Activated B cell treated with CpG ODN at 0.5 μM for 24 hours (primary cell): ENCODE results near the gene MFSD2A. TPM values are rescaled to one million over a fixed set of nuclear protein-coding genes. Genes with fewer than 3 reads are reported as not detected.

Experiments
- ATAC-seq: fragments of 200-7000 bp; cut with Tn5 transposase; one replicate; pipeline ENCODE4 v1.10.0; 2021; ENCODE audit warnings: low read depth, mild to moderate bottlenecking, moderate library complexity
- CTCF ChIA-PET: fragments of 350-600 bp; sonication (Branson Sonifier 250); formaldehyde crosslinking; loops from one replicate; lab custom pipeline; 2021; ENCODE audit warnings: antibody characterized with exemption; lab: Charles Lee
- POLR2A ChIA-PET: fragments of 350-600 bp; sonication (Branson Sonifier 250); formaldehyde crosslinking; loops from one replicate; lab custom pipeline; 2021; ENCODE audit warnings: antibody characterized with exemption; lab: Charles Lee
- DNase-seq: peaks from one replicate; pipeline ENCODE4 v3.0.0; 2022
- H3K27ac Mint-ChIP-seq: one replicate; pipeline ENCODE4 v1.8.0; 2020; ENCODE audit warnings: mixed read lengths
- H3K27me3 Mint-ChIP-seq: one replicate; pipeline ENCODE4 v1.8.0; 2021; ENCODE audit warnings: mixed read lengths
- H3K36me3 Mint-ChIP-seq: one replicate; pipeline ENCODE4 v1.8.0; 2021; ENCODE audit warnings: low read depth, mixed read lengths
- H3K4me1 Mint-ChIP-seq: one replicate; pipeline ENCODE4 v1.8.0; 2021; ENCODE audit warnings: mixed read lengths
- H3K4me3 Mint-ChIP-seq: one replicate; pipeline ENCODE4 v1.8.0; 2020; ENCODE audit warnings: mild to moderate bottlenecking, mixed read lengths
- H3K9me3 Mint-ChIP-seq: one replicate; pipeline ENCODE4 v1.8.0; 2020; ENCODE audit warnings: mixed read lengths
- intact Hi-C: fragments of 100-400 bp; cut with micrococcal nuclease; formaldehyde crosslinking; loops from one replicate; pipeline ENCODE4 v1.15.1; 2024
- total RNA-seq: library from RNA; stranded (reverse); gene quantifications from 2 replicates; pipeline ENCODE4 v1.2.3, GENCODE V29; 2022
- TF ChIP-seq, protein P1 (sequence below): fragments of 200-600 bp; IDR thresholded peaks from one replicate; pipeline ENCODE4 v1.8.0; 2022; ENCODE audit warnings: antibody characterized with exemption, mild to moderate bottlenecking

The MFSD2A gene
- total RNA-seq, 1 donor from 2014 or later = 36.0 TPM

GRCh38 chr1:39946216-39946615, 8.7 kb upstream of the MFSD2A start:
- ChIA-PET POLR2A (no interaction called here), CTCF (no interaction called here)
- Mint-ChIP-seq H3K27ac (no peak overlapping the region), H3K27me3 (no peaks in the 10 kb centered on the region), H3K36me3 (no peaks in the 10 kb centered on the region), H3K9me3 (no peaks in the 10 kb centered on the region), H3K4me3 (no peak overlapping the region), H3K4me1 (peaks cover 12% of the 10 kb centered on the region)
- intact Hi-C loops = no loop called here
- ATAC-seq (no peak), DNase-seq (no peak)
- TF ChIP-seq, protein P1, sequence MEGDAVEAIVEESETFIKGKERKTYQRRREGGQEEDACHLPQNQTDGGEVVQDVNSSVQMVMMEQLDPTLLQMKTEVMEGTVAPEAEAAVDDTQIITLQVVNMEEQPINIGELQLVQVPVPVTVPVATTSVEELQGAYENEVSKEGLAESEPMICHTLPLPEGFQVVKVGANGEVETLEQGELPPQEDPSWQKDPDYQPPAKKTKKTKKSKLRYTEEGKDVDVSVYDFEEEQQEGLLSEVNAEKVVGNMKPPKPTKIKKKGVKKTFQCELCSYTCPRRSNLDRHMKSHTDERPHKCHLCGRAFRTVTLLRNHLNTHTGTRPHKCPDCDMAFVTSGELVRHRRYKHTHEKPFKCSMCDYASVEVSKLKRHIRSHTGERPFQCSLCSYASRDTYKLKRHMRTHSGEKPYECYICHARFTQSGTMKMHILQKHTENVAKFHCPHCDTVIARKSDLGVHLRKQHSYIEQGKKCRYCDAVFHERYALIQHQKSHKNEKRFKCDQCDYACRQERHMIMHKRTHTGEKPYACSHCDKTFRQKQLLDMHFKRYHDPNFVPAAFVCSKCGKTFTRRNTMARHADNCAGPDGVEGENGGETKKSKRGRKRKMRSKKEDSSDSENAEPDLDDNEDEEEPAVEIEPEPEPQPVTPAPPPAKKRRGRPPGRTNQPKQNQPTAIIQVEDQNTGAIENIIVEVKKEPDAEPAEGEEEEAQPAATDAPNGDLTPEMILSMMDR = no peak

DNA sequence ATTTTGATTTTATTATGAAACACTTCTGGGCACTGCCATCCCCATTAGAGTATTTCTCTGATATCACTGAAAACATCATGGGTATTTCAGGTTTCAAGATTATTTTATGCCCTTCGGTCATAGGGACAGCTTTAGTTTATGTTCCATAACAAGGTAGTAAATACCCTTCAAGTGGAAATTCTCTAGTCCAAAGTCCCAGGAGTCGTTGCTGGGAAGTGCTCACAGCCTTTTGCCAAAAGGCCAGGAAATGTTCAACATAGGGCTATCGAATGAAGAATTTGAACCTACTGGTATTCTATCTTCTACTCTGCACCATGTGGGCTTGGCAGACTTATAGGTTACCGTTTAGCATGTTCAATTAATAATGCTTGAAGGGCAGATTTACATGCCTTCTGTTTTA, 7.7 kb upstream of the MFSD2A start:
- intact Hi-C loops = no loop called here
- ATAC-seq (no peak), DNase-seq (no peak)
- Mint-ChIP-seq H3K4me3 (no peak overlapping the region), H3K4me1 (peaks cover 12% of the 10 kb centered on the region), H3K27ac (no peak overlapping the region), H3K27me3 (no peaks in the 10 kb centered on the region), H3K9me3 (no peaks in the 10 kb centered on the region), H3K36me3 (no peaks in the 10 kb centered on the region)
- CTCF ChIA-PET = interaction anchor here (0.7 to 0.9 kb wide), 2 partner anchors 27 to 131 kb away, joined by 3 read pairs; no protein-coding TSS in a partner anchor
- TF ChIP-seq, protein P1 = no peak
- POLR2A ChIA-PET = interaction anchor here (0.6 kb wide), 1 partner anchor 394 kb away, joined by 10 read pairs; no protein-coding TSS in a partner anchor

DNA sequence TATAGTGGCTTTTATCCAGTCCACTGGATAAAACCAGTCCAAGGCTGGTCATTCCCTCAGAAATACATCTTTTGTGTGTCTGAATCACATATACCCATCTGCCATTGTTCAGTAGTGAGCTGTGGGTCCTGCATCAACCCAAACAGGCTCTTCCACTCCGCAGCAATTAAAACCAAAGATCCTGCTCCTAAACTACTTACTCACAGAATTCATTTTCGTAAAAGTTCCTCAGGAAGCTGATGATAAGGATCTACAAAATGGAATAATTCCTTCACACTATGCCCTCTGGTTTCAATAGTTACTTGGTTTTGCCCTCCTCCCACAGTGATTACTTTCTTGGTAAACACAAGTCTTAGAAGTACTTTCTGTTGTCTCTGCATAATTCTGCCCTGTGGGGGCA, 5.1 kb upstream of the MFSD2A start:
- CTCF ChIA-PET = interaction anchor here (0.6 to 2.1 kb wide), 4 partner anchors 24 to 773 kb away, joined by 3 to 7 read pairs (median 5); no protein-coding TSS in a partner anchor
- H3K9me3 Mint-ChIP-seq = no peaks in the 10 kb centered on the region
- H3K4me3 Mint-ChIP-seq = no peak overlapping the region
- POLR2A ChIA-PET = interaction anchor here (0.6 kb wide), 1 partner anchor 52 kb away, joined by 3 read pairs; no protein-coding TSS in a partner anchor
- intact Hi-C loops = no loop called here
- H3K27me3 Mint-ChIP-seq = no peaks in the 10 kb centered on the region
- no peak for DNase-seq
- H3K4me1 Mint-ChIP-seq = peaks cover 18% of the 10 kb centered on the region
- no peaks in the 10 kb centered on the region for H3K36me3 Mint-ChIP-seq
- H3K27ac Mint-ChIP-seq = no peak overlapping the region
- TF ChIP-seq, protein P1 = no peak
- ATAC-seq = no peak

GRCh38 chr1:39951926-39952325, 3.0 kb upstream of the MFSD2A start:
- no peaks in the 10 kb centered on the region for H3K9me3 Mint-ChIP-seq
- DNase-seq = no peak
- CTCF ChIA-PET = interaction anchor here (1.2 kb wide), 1 partner anchor 81 kb away, joined by 3 read pairs; no protein-coding TSS in a partner anchor
- H3K27me3 Mint-ChIP-seq = no peaks in the 10 kb centered on the region
- H3K4me3 Mint-ChIP-seq = no peak overlapping the region
- ATAC-seq = no peak
- POLR2A ChIA-PET = interaction anchor here (0.6 to 0.7 kb wide), 2 partner anchors 208 to 580 kb away, joined by 3 read pairs; partner anchors contain the start of gene ZNF684
- peaks cover 23% of the 10 kb centered on the region for H3K4me1 Mint-ChIP-seq
- no peak overlapping the region for H3K27ac Mint-ChIP-seq
- H3K36me3 Mint-ChIP-seq = peaks cover 7% of the 10 kb centered on the region
- intact Hi-C loops = no loop called here
- TF ChIP-seq, protein P1 = no peak

GRCh38 chr1:39952359-39953110, 2.4 kb upstream of the MFSD2A start:
- peaks cover 27% of the 10 kb centered on the region for H3K4me1 Mint-ChIP-seq
- no peak for DNase-seq
- ChIA-PET CTCF (interaction anchor here (1.2 kb wide), 1 partner anchor 80 kb away, joined by 3 read pairs; no protein-coding TSS in a partner anchor), POLR2A (interaction anchor here (0.6 to 0.7 kb wide), 2 partner anchors 209 to 579 kb away, joined by 3 read pairs; partner anchors contain the start of gene ZNF684)
- no peaks in the 10 kb centered on the region for H3K9me3 Mint-ChIP-seq
- no peak overlapping the region for H3K27ac Mint-ChIP-seq
- H3K27me3 Mint-ChIP-seq = no peaks in the 10 kb centered on the region
- TF ChIP-seq, protein P1 = no peak
- H3K36me3 Mint-ChIP-seq = peaks cover 13% of the 10 kb centered on the region
- no peak for ATAC-seq
- intact Hi-C loops = no loop called here
- H3K4me3 Mint-ChIP-seq = no peak overlapping the region
